Stimulated activated CD8-positive, alpha-beta memory T cell treated with anti-CD3 and anti-CD28 coated beads, Interleukin-2, amount 100 ng/mL, for 1 hour (primary cell): Measurements from ENCODE around the gene PARP12.

Source experiments
- DNase-seq, 2 donors: peaks; one replicate each; pipeline ENCODE4 v3.0.0-alpha.2; 2020; ENCODE audit warnings: low read depth in 2 of 2

PARP12 gene

DNA sequence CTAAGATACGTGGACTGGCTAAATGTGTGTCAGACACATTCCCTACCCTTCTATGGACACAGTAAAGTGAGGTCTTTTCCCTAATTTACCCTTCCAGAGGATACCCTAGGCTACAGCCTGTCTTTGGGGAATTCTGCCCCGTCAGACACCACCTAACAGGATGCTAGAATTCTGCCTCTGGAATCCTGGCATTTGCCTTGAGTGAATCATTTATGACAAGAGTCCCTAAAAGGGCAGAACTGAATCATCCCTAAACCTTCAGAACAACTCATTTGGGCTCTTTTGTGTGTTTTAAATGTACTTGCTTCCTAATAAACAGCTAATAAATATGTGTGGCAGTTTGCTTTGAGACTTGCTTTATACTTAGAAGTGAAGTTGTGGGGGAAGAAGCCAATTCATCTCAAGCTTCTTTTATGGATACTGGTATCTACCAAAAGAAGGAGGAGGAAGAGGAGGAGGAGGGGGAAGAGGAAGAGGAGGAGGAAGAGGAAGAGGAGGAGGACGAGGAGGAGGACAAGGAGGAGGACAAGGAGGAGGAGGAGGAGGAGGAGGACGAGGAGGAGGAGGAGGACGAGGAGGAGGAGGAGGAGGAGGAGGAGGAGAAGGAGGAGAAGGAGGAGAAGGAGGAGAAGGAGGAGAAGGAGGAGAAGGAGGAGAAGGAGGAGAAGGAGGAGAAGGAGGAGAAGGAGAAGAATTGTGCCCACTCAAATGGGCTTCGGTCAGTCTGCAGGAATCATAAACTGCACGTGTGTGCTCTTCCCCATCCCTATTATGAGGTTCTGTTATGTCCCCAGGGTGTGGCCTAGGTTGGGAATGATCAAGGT, 27.1 kb downstream of the PARP12 start:
- no peak for DNase-seq

DNA sequence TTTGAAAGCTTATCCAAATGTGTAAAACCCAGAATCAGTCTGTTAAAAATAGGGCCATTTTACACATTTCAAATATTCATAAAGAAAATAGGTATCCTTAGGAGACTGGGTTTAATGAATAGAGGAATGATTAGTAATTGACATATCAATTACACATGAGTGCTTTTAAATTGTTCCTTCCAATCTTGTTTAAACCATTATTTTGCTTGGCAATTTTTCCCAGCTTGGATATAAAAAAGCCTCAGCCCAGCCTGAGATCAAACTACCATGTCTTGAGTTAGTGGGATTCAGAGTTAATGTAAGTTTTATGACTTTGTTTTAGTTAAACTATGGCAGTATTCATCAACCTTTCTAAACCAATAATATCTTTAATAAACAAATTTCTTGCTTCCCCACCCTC, 28.3 kb downstream of the PARP12 start:
- DNase-seq, result no peak

DNA sequence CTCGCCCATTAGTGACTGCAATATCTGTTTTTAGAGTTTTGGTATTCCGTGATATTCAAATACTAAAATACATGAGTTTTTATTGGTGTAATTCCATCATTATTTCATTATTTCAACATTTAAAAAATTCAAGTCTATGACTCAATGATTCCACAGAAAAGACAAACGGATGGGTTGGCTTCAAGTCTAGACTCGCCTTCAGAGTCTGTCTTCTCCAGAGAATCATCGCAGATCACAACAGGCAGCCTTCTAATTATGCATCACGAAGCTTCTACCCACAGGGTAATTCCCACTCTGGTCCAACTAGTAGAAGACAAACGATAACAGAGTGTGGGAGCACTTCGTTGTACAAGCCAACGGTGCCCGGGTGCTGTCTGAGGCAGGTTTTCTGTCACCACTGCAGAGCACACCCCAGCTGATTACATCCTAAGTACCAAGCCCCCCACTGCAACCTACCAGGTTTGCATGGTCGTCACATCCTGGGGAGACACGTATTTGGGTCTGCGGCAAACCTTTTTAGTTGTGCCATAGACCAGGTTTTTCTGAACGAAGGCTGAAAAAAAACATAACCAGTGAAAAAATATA, 28.9 kb downstream of the PARP12 start:
- no peak for DNase-seq

DNA sequence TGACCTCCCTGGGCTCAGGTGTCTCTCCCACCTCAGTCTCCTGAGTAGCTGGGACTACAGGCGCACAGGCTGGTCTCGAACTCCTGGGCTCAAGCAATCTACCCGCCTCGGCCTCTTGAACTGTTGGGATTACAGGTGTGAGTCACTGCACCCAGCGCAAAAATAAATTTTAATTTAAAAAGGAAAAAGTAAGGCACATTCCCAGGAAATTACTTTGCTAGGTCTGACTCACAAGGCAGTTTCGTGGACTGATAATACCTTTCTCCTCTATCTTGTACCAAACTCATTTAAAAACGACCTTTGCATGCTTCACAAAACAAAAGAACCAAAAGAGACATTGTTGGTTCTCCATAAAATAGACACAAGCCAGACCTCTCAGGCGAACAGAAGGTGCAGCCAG, 29.7 kb downstream of the PARP12 start:
- no peak for DNase-seq

DNA sequence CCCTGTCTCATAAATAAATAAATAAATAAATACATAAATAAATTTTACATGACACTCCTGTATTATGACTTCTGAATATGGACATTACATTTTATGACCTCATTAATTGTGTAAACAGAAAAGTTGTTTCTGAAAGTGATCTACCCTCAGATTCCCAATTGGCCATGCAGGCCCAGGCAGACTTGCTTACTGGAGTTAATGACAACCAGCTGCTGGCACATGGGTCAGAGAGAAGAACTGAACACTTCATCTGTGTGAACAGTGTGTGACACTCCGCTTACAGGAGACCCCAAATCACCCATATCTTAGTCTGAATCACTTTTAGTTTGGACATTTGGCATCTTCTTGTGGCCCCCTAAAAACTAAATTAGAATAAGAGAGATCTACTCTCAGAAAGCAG, 31.4 kb downstream of the PARP12 start:
- DNase-seq, result no peak

DNA sequence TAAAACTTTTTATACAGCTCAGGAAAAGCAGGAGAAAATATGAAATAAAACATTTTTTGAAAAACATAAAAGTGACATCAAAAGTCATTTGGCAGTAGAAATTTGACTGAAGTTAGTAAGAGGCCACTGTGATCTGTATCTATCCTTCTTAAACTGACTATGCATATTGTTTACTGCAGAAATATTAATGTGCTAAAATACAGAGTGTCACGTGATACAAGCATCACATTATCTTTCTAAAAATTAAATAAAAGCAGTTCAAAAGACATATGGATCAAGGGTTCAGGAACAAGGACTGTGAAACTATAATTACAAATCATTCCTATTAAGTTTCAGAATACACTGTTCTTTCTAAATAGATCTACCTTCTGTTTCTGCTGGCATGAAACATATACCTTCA, 33.7 kb downstream of the PARP12 start:
- no peak for DNase-seq

DNA sequence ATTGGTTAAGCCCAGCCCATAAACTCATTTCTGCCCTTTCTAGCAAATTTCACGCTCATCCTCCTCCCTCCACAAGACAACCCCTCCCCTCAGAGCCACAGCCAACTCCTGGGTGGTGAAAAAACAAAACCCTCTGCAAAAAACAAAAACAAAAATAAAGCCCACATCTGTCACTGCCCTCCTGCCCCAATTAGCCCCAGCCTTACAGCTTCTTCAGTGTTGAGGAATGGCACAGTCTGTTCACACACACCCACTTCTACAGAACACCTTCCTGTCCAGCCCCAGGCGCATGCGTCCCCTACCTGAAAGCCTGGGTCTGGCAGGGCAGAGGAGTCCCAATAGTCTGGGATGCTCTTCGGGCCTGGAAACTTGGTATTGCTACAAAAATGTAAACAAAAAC, 34.4 kb downstream of the PARP12 start:
- DNase-seq, result no peak

DNA sequence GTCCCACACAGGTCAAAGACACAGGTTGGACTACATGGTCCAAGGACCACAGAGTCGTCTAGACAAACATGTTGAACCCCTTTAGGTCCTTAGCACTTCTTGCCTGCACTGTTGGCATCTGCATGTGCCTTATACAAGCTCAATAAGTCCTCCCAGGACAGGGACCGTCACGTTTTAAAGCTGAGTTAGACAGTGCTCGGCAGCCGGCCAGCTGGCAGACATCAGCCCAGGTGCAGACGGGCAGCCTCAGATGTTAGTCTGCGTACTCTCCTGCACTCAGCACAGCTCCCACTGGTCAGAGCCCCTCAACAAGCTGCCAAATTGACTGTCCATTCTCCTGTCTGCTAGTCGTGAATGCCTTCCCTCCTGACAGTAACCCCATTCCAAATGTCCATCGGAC, 34.9 kb downstream of the PARP12 start:
- DNase-seq, result no peak

DNA sequence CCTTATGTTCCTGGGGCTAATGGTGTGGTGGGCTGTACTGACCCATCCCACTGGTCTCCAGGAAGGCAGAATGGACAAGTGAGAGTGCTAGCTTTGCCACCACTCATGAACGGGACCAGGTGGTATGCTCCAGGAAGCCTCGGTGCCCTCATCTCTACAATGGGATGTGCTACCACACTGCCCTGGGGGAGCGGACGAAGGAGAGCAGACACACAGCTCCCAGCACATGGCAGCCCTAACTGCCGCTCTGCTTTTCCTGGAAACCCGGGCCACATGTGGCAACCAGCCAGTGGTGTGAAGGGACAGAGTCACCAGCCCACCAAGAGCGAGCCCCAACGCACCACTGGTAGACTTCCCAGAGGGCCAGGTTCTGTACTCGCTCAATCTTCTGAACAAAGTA, 35.8 kb downstream of the PARP12 start:
- no peak for DNase-seq

DNA sequence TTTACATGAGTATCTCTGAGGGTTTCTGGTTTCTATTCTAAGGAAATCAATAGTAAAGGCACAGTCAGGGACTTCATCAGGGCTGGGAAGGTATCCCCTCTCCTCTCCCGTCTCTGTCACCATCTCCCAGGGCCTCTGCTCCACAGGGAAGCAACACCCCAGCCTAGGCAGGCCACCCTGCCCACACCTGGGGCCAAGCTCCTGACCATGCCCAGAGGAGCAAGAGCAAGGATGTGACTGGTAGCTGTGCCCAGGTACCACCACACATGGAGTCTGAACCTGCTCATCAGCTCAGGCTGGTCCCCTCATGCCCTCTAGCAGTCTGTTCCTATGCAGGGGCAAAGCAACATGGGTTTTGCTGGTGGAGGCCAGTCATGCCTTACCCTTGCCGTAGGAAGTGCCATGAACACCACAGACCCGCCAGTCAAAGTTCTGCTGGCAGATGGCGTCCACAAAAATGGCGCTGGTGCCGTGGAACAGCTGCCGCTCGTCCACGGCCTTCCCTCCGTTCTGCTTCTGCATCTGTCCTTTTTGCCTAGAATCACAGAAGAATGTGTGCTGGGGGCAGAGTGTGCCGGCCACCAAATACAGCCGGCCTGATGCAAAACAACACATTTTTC, 36.8 kb downstream of the PARP12 start:
- DNase-seq, result no peak

DNA sequence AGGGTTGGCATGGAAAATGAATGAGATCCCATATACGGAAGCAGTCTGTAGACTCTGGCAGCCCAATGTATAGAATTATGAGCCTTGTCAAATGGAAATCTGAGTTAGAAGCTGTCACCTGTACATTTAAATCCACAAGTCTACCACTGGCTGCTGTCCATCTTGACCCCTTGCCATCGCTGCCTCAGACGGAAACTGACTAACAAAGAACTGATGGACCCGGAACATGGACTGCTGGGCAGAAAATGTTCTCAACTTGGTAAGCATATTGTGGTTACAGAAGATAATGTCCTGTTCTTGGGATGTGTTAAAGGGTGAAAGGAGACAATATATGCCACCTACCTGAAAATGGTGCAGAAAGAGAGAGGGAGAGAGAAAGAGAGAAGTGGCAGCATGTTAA, 37.5 kb downstream of the PARP12 start:
- no peak for DNase-seq

DNA sequence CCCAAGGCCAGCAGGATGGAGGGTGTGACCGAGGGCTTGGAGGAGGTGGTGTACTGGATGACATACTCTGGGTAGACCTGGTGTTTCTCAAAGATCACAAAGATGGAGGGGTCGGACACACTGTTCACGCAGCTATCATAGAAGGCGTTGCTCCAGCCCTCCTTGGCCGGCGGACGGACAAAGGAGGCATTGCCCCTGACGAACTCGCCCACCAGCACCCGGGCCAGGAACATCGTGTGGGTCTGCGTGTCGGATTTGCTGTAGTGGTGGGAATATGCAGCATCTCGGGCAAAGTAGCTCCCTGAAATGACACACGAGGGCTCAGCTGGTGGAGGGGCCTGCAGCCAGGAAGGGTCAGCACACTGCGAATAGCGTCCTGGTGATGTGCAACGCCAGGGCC, 38.2 kb downstream of the PARP12 start:
- no peak for DNase-seq

DNA sequence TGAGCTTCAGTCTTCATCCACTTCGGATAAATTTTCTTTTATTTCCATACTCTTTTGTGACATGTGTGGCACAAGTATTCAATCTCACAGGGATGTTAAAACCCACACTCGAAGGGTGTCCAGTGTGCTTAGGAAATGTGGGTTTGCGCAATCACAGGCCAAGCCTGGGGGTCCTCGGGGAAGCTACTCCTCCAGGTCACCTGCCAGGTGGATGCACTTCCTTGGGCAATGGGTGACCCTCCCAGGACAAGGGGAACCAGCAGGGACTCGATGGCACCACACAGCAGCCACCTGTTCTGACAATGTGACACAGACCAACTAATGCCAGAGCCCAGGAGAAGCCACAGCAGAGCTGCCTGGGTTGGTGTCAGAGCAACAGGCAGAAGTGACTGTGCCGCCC, 39.0 kb downstream of the PARP12 start:
- DNase-seq, result no peak

DNA sequence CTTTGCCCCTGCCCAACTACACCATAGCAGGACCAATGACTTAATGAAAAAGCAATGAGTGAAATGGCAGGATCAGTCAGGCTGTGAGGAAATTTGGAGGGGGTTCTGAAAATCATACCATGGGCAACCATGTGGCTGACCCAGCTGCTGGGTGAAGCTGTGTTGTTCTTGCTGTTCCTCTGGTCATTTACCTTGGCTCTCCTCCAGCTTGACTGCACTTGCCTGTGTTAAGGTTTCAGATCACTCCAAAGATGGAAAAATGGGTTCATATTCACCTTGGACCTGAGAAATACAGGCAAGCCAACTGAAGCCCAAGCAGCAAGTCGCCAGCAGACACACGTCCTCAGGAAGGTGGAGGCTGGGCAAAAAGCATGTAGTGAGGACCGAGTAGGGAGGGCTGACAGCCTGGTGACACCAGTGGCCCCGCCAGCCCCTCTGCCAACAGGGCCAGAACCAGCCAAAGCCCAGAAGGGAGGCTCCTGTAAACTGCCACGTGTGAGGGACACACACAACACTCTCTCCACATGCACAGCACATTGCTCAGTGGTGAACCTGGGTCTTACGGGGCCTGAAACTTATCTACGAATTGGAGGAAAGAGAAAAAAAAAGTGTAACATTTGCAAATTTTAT, 40.1 kb downstream of the PARP12 start:
- no peak for DNase-seq

DNA sequence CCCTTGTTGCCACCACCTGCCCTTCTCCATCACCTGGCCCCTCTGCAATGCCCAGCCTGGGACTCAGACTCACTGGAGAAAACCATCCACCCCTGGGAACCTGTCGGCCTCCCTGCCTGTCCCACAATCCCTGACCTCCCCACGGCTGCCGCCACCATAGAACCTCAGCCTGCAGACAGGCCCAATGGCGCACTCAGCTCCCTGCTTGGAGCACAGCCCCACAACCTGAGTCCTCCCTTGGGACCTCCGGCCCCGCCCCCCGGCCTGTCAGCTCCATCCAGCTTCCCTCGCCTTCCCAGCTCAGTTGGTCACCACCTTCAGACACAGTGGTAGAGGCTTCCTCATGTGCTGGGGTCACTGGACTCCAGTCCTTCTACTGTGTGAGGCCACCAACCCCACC, 41.1 kb downstream of the PARP12 start:
- no peak for DNase-seq

DNA sequence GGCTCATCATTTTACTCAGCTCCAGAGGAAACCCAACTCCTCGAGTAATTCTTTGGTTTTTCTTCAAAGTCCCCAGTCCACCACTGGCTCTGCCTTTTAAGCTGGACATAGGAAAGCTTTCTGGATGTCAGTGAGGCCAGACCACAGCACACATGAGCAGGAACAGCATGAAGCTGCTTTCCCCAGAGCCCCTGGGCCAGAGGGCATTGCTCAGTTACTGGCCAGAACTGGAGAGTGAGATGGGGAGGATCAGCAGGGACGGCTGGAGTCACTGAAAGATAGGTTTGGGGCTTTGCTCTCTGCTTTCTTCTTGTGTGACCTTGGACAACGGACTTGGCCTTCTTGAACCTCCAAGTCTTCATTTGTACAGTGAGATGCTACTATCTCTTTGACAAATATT, 43.1 kb downstream of the PARP12 start:
- no peak for DNase-seq

DNA sequence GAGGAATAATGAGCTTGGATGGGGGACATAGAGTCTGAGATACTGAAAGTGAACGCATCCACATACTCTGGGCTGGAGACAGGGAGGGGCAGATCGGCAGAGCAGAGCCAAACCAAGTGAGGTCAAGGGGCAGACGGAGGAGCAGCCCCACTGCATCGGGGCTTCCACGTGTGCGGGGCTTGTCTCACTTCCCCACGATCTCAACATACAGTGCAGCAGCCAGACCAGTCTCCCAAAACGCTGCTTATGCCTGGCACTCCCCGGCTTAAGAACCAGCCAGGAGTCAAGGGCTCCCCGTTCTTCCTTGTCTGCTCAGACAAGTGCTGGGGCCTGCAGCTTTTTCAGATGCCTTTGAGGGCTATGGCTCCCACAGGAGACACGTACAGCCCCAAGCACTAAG, 43.6 kb downstream of the PARP12 start:
- no peak for DNase-seq

DNA sequence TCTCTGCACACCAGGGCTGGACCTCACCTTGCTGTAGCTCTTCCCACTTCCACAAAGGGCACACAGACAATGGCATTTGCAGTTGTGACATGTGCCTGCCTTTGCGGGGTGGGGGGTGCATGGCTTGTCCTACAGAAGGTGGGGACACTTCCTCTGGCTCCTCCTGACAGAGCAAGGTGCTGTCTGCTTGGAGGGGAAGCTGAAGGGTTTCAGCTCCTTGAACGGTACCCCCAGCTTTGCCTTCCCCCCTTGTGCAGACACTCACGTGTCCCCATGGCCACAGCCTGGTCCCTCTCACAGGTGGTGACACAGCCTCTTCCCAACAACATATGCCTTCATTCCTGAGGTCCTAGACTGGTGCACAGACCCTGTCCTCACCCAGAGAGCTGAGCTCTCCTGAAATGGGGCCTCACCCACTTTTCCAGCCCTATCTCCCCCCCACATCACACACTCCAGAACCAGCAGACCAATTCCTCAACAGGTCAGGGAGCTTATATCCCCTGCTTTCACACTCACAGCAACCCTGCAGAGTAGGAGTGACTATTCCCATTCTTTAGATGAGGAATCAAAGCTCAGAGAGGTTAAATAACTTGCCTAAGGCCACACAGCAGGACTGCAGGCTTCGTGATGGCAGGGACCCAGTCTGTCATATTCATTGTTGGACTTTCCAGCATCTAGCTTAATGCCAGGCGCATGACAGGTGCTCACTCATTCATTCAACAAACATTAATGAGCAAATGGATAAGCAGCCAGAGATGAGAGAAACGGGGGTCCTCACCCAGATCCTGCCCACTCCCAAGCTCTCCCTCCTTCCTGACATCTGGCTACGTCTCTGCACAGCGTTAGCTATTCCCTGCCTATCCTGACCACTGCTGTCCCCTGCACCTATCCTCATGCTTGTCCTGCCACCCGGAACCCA, 44.4 kb downstream of the PARP12 start:
- DNase-seq, result no peak

DNA sequence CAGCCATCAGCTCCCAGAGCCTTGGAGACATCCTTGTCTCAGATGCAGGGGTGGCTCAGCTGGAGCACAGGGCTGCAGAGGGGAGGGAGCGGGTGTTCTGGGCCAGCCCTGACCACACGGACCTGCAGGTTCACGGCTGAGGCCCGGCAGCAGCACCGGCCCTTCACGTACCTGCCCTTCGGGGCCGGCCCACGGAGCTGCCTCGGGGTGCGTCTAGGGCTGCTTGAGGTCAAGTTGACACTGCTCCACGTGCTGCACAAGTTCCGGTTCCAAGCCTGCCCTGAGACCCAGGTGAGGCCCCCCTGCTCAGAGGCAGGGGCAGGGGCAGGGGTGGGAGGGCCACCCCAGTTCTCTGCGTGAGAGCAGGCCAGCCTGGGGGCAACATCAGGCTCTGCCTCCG, 45.2 kb downstream of the PARP12 start:
- DNase-seq, result no peak

DNA sequence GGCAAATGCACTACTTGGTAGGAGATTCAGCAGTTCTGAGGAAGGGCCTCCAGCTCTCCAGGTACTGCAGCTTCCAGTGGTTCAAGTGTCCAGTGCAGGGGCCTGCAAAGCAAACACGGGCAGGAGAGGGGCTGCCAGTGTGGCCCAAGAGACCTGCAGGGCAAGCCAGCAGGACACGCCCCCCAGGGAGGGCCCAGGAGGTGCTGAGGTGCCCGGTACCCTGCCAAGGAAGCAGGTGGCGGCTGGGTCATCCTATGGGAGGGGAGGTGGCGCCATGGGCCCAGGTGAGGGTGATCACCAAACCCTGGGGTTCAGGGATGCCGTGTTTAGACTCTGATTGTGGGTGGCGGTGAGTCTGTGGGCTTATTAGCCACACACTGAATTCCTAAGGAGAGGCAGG, 45.7 kb downstream of the PARP12 start:
- no peak for DNase-seq

DNA sequence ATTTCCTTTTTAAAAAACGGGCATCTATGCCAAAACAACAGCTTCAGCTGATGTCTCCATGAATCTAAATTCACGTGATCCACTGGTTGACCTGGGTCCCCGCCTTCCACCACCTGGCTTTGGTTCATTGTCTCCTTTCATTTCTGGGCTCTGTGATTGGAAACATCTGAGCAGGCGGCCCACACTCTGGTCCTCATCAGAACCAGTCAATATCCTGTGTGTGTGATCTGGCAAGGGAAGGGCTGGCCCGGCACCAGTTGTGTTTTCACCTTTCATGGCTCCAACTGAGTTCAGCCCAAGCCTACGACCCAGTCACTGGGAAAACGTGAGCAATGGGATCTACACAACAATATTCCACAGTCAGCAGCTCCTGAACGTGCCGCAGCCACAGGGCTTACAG, 46.2 kb downstream of the PARP12 start:
- DNase-seq, result no peak

DNA sequence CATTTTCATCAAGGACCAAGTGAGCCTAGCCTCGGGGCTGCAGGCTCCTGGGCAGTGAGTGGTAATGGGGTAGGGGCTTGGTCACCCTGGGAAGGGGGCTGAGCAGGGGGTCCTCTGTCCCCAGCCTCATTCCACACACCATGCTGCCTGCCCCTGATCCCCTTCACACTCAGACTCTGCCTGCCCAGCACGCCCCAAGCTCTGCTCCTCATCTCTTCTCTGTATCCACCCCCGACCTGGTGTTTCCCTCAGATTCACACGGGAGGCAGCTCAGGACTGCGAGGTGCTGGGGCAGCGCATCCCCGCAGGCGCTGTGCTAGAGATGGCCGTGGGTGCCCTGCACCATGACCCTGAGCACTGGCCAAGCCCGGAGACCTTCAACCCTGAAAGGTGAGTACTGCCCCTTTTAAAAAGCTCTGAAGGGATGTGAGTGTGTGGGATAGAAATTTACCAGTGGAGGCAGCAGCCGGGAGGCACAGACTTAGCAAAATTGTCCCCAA, 47.2 kb downstream of the PARP12 start:
- DNase-seq, result no peak
